Lower leg skin (tissue), 4 donors: Measurements from ENCODE around the gene RPE65. TPM values are rescaled to one million over a fixed set of nuclear protein-coding genes. Genes with fewer than 3 reads are reported as not detected.

Experiments used
- DNase-seq, 2 donors: peaks; one replicate each; pipeline ENCODE4 v3.0.0-alpha.2; 2019; ENCODE audit warnings: low spot score in 2 of 2
- H3K4me3 ChIP-seq: fragments of 200-600 bp; sonication (generic); 2 replicates; pipeline ENCODE4 v1.5.1; 2017; ENCODE audit warnings: mild to moderate bottlenecking, low read depth; ENCODE audit not compliant: poor library complexity, severe bottlenecking
- POLR2A ChIP-seq, 2 donors: fragments of 450-650 bp; IDR thresholded peaks; one replicate each; pipeline ENCODE4 v1.6.1; 2016 to 2017; ENCODE audit warnings: antibody characterized with exemption in 2 of 2, mild to moderate bottlenecking in 1 of 2, moderate library complexity in 1 of 2
- WGBS, 2 donors: methylation state at CpG; one replicate each; pipeline ENCODE4 v1.1.5; 2018; 5-methylcytosine and 5-hydroxymethylcytosine counted together
- intact Hi-C: fragments of 100-400 bp; cut with DNase I; formaldehyde crosslinking; loops from one replicate; pipeline ENCODE4 v1.15.0; 2023; ENCODE audit warnings: low total_unique reads
- total RNA-seq, 4 donors: library from RNA; depleted of rRNA; stranded (reverse); fragments of >200 nt; gene quantifications; one replicate each; pipeline ENCODE4 v1.1.0, GENCODE V29; 2016
- TF ChIP-seq, protein P1 (sequence below), 3 donors: fragments of 450-650 bp; IDR thresholded peaks; one replicate each; pipeline ENCODE4 v1.5.1; 2016; ENCODE audit warnings: antibody characterized with exemption in 3 of 3, mild to moderate bottlenecking in 3 of 3, moderate library complexity in 2 of 3

The RPE65 gene
- total RNA-seq, 4 donors from 2014 or later, result 0.13 TPM; not detected in 3

DNA sequence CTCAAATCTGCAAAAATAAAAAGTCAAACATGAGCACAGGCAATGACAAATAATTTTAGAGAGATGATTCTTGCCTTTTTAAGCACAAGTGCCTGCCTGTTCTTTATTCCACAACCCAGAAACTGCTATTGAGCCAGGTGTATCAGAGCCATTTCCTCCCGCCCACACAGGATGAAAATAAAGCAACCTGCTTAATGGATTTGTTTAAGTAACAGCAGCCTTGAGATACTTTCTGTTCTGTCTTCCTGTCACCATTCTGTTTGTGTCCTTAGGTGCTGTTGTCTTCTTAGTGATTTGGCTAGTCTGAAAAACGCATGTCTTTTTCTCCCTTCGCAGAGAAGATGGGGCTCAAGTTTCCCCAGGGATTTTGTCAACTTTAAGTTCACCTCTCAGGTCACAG lies 11.4 kb downstream of the RPE65 start:
- 57 to 63% methylated on average over 3 of the region's 3 CpGs for WGBS, 2 donors
- H3K4me3 ChIP-seq, result no peak overlapping the region
- no peak for DNase-seq
- intact Hi-C loops, result no loop called here
- TF ChIP-seq, protein P1, sequence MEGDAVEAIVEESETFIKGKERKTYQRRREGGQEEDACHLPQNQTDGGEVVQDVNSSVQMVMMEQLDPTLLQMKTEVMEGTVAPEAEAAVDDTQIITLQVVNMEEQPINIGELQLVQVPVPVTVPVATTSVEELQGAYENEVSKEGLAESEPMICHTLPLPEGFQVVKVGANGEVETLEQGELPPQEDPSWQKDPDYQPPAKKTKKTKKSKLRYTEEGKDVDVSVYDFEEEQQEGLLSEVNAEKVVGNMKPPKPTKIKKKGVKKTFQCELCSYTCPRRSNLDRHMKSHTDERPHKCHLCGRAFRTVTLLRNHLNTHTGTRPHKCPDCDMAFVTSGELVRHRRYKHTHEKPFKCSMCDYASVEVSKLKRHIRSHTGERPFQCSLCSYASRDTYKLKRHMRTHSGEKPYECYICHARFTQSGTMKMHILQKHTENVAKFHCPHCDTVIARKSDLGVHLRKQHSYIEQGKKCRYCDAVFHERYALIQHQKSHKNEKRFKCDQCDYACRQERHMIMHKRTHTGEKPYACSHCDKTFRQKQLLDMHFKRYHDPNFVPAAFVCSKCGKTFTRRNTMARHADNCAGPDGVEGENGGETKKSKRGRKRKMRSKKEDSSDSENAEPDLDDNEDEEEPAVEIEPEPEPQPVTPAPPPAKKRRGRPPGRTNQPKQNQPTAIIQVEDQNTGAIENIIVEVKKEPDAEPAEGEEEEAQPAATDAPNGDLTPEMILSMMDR (IDR thresholded peaks at IDR 0.05), result no peak
- no peak for TF ChIP-seq POLR2A (IDR thresholded peaks at IDR 0.05)

DNA sequence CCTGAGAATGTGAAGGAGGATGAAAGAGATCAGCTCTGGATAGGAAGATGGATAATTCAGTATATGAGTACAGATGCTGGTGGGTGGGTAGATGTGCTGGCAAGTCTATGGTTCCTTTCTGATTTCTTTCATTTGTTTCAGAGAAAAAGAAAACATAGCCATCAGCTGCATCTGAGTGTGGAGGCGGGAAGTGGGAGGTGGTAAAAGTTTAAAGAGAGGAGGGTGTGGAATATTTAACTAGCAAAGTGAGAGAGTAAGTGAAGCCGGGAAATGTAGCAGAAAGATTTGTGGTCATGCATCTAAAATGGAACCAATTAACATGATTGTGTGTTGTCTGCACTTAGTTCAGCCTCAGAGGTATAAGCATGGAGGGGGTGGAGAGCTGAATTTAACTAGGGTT lies 16.4 kb downstream of the RPE65 start:
- WGBS, 2 donors, result 61 to 77% methylated on average over 2 of the region's 2 CpGs
- no peak for DNase-seq
- H3K4me3 ChIP-seq, result no peak overlapping the region
- intact Hi-C loops, result no loop called here
- no peak for TF ChIP-seq POLR2A (IDR thresholded peaks at IDR 0.05)
- TF ChIP-seq, protein P1 (IDR thresholded peaks at IDR 0.05), result no peak

DNA sequence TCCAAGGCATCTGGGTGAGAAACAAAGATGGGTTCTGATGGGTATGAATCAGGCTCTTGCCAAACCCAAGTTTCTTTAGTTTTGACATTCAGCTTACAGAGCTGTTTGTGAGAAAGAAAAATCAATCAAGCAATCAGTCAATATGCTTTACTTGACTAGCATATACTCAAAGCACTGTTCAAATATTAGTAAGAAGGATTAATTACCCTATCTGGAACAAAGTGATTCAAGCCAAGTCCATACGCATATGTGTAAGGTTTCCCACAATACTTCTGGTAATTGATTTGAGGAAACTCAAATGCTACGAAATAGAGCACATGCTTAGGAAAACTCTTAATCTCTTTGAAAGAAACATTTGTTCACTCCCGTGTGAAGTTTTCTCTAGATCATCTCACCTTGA lies 18.7 kb downstream of the RPE65 start:
- TF ChIP-seq, protein P1 (IDR thresholded peaks at IDR 0.05), result no peak
- no peak for TF ChIP-seq POLR2A (IDR thresholded peaks at IDR 0.05)
- WGBS, 2 donors, result 85 to 92% methylated on average over 3 of the region's 3 CpGs
- intact Hi-C loops, result no loop called here
- no peak overlapping the region for H3K4me3 ChIP-seq
- DNase-seq, result no peak

DNA sequence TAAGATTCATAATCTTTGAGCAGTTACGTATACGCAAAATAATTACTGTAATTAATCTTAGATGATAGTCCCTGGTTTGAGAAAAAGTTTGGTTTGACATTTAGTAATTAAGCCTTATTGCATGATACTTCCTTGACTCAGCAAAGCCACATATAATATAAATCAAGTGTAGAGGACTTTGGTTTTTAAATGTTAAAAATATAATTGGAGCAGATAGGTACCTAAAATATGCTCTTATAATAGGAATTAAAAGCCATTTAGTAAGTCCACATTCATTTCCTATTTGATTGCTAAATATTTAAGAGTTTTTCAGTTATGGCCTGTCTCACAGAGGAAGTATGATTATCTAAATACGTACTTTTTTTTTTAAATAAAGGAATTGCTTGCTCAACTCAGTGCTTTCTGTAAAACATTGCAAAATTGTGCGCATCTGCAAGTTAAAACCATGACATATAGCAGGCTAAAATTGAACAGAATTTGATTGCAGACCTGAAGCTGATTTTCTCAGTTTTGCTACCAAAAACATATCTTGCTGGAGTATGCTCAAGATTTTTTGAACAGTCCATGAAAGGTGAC lies 20.4 kb downstream of the RPE65 start:
- intact Hi-C loops, result no loop called here
- WGBS, 2 donors, result 87 to 91% methylated on average over 4 of the region's 4 CpGs
- TF ChIP-seq POLR2A (IDR thresholded peaks at IDR 0.05), result no peak
- TF ChIP-seq, protein P1 (IDR thresholded peaks at IDR 0.05), result no peak
- no peak overlapping the region for H3K4me3 ChIP-seq
- DNase-seq, result no peak

DNA sequence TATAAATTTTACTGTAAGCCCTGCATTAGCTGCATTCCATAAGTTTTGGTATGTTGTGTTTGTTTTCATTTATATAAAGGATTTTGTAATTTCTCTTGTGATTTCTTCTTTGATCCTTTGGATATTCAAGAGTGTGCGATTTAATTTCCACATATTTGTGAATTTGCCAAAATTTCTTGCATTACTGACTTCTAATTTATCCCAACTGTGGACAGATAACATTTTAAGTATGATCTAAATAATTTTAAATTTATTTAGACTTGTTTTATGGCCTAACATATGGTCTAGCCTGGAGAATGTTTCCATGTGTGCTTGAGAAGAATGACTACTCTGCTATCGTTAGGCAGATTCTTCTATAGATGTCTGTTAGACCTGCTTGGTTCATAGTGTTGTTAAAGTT lies 23.2 kb downstream of the RPE65 start:
- H3K4me3 ChIP-seq, result no peak overlapping the region
- intact Hi-C loops, result no loop called here
- 65 to 67% methylated on average over 2 of the region's 2 CpGs for WGBS, 2 donors
- no peak for DNase-seq
- TF ChIP-seq, protein P1 (IDR thresholded peaks at IDR 0.05), result no peak
- TF ChIP-seq POLR2A (IDR thresholded peaks at IDR 0.05), result no peak

DNA sequence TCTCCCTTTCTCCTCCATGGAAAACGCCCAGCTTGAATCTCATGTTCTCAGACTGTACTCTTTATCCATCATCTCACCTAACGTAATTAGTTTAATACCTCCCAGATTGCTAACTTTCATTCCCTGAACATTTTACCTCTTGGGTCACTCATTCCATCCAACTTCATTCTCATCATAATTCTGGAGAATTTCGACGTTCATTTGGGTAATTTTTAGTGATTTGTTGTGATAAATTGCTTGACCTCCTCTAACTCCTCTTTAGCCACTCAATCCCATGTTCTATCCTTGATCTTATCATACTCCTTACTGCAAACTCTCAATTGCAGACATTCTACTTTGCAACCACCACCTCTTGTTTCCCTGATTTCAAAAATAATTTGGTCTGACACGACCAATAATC lies 28.4 kb downstream of the RPE65 start:
- intact Hi-C loops, result no loop called here

More for the DNA sequence above, 28.4 kb downstream of the RPE65 start:
- TF ChIP-seq, protein P1 (IDR thresholded peaks at IDR 0.05), result no peak
- no peak for TF ChIP-seq POLR2A (IDR thresholded peaks at IDR 0.05)
- 87 to 91% methylated on average over 5 of the region's 5 CpGs for WGBS, 2 donors
- no peak overlapping the region for H3K4me3 ChIP-seq
- no peak for DNase-seq
